ENCODE data around the gene RANBP10. TPM values are rescaled to one million over a fixed set of nuclear protein-coding genes. Genes with fewer than 3 reads are reported as not detected.
A peak's percentile ranks its signal among the peaks of the same experiment; 100 is the strongest.

The RANBP10 gene
- total and polyA plus RNA-seq, 2 of the 13 experiments (the other 11 are each of a cell fraction or from before 2014, with no cell fraction given) = 9.2 to 22.7 TPM

GRCh38 chr16:67806428-67807147, at the start of gene RANBP10, which contains the start of gene TSNAXIP1 (continued):
- TF ChIP-seq ZNF784 (CRISPR knock-in tag; IDR thresholded peaks at IDR 0.05; ENCODE audit: borderline replicate concordance) (peak; percentile 76; the same call in 1 of the 2 replicates), ZNF761 (CRISPR knock-in tag; conservative IDR thresholded peaks at IDR 0.05) (0 out of 2 replicates have a peak, but pooled peaks have one; percentile 30), ZNF619 (CRISPR knock-in tag; IDR thresholded peaks at IDR 0.05) (peak; percentile 90; the same call in 1 of the 2 replicates), ZNF512B (CRISPR knock-in tag; IDR thresholded peaks at IDR 0.05; ENCODE audit: borderline replicate concordance) (no peak), ZSCAN12 (CRISPR knock-in tag; IDR thresholded peaks at IDR 0.05) (no peak), ZNF670 (CRISPR knock-in tag; IDR thresholded peaks at IDR 0.05; ENCODE audit: borderline replicate concordance) (no peak; the same call in 1 of the 2 replicates), ZNF275 (CRISPR knock-in tag; IDR thresholded peaks at IDR 0.05; ENCODE audit: borderline replicate concordance) (peak; percentile 24), TRIM22 (IDR thresholded peaks at IDR 0.05) (no peak), TCF12 (IDR thresholded peaks at IDR 0.05) (no peak), TCF12 (CRISPR knock-in tag; IDR thresholded peaks at IDR 0.05) (peak; percentile 51; the same call in 1 of the 2 replicates), SNAI1 (CRISPR knock-in tag; IDR thresholded peaks at IDR 0.05; ENCODE audit: borderline replicate concordance) (no peak), FOXP1 (IDR thresholded peaks at IDR 0.05) (no peak), FOXP1 (CRISPR knock-in tag; IDR thresholded peaks at IDR 0.05) (no peak), TOPORS (CRISPR knock-in tag; IDR thresholded peaks at IDR 0.05) (no peak)
- TF ChIP-seq, protein P1, sequence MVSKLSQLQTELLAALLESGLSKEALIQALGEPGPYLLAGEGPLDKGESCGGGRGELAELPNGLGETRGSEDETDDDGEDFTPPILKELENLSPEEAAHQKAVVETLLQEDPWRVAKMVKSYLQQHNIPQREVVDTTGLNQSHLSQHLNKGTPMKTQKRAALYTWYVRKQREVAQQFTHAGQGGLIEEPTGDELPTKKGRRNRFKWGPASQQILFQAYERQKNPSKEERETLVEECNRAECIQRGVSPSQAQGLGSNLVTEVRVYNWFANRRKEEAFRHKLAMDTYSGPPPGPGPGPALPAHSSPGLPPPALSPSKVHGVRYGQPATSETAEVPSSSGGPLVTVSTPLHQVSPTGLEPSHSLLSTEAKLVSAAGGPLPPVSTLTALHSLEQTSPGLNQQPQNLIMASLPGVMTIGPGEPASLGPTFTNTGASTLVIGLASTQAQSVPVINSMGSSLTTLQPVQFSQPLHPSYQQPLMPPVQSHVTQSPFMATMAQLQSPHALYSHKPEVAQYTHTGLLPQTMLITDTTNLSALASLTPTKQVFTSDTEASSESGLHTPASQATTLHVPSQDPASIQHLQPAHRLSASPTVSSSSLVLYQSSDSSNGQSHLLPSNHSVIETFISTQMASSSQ (IDR thresholded peaks at IDR 0.05; ENCODE audit: low read depth) = peak; percentile 43; the same call in 1 of the 2 replicates
- TF ChIP-seq, protein P1 (CRISPR knock-in tag; IDR thresholded peaks at IDR 0.05; ENCODE audit: borderline replicate concordance) = peak; percentile 2; the same call in 1 of the 2 replicates
- TF ChIP-seq, protein P2, sequence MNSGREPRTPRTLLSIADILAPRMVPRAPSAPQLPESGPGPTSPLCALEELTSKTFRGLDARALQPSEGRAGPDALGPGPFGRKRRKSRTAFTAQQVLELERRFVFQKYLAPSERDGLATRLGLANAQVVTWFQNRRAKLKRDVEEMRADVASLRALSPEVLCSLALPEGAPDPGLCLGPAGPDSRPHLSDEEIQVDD (CRISPR knock-in tag; IDR thresholded peaks at IDR 0.05; ENCODE audit: borderline replicate concordance) = no peak

Data from HepG2 (cell line).